Pancreas (tissue), 10 donors: Measurements from ENCODE around the gene TSPEAR. TPM values are rescaled to one million over a fixed set of nuclear protein-coding genes. Genes with fewer than 3 reads are reported as not detected.

Experiments used
- ATAC-seq, 4 donors: fragments of 200-7000 bp; cut with Tn5 transposase; one replicate each; pipeline versions ENCODE4 v1.8.0 to v1.9.1; 2020; ENCODE audit warnings: mild to moderate bottlenecking in 4 of 4, moderate library complexity in 4 of 4
- DNase-seq, 6 donors: peaks; one replicate each; pipeline ENCODE4 v3.0.0-alpha.2; 2020
- FAIRE-seq: peaks from 2 replicates; lab custom pipeline; 2012; peaks lifted over from hg19 to GRCh38; lab: Jason Lieb, UNC
- H3K27ac ChIP-seq, 4 donors: fragments of 200-600 bp; sonication (generic); 1 replicate in 3 of 4; 2 replicates in 1 of 4; pipeline versions ENCODE4 v1.5.0 to v1.8.0; 2020
- H3K27me3 ChIP-seq, 4 donors: fragments of 200-600 bp; one replicate each; pipeline ENCODE4 v1.8.0; 2021
- H3K36me3 ChIP-seq, 3 donors: fragments of 200-600 bp; sonication (generic) in 1 of 3; one replicate each; pipeline versions ENCODE4 v1.5.0 to v1.8.0; 2020 to 2021
- H3K4me1 ChIP-seq, 3 donors: fragments of 200-600 bp; one replicate each; pipeline ENCODE4 v1.8.0; 2021
- H3K4me3 ChIP-seq, 4 donors: fragments of 200-600 bp; sonication (generic) in 2 of 4; one replicate each; pipeline versions ENCODE4 v1.5.0 to v1.8.0; 2020 to 2021
- H3K9me3 ChIP-seq, 4 donors: fragments of 200-600 bp; one replicate each; pipeline ENCODE4 v1.8.0; 2021
- CTCF ChIP-seq, 4 donors: fragments of 200-600 bp; sonication (generic) in 3 of 4; IDR thresholded peaks; one replicate each; pipeline versions ENCODE4 v1.5.0 to v1.8.0; 2021; ENCODE audit warnings: antibody characterized with exemption in 4 of 4
- WGBS, 2 donors: extraction: QIAGEN DNeasy Blood & Tissue Kit; methylation state at CpG; one replicate each; pipeline ENCODE4 v1.1.7; 2013; 5-methylcytosine and 5-hydroxymethylcytosine counted together
- intact Hi-C, 3 donors: fragments of 100-400 bp; cut with DNase I; formaldehyde crosslinking; loops; one replicate each; pipeline versions ENCODE4 v1.11.1 to v1.14.2; 2022
- polyA plus RNA-seq, 2 donors: library from polyadenylated mRNA; stranded (reverse); fragments of 200-250 nt; gene quantifications; one replicate each; pipeline ENCODE4 v1.2.3, GENCODE V29; 2013
- total RNA-seq, 6 donors: library from RNA; stranded (reverse); fragmentation: NEBNext Ultra II Directional in 4 of 6; extraction: Animal tissue kit (Norgen Biotek cat#: 25700) in 4 of 6; gene quantifications; one replicate each; pipeline versions ENCODE4 v1.2.1 to v1.2.4, GENCODE V29; 2021 to 2023
- donor health status: healthy with polysubstance abuse.
- donor health status: DM: no; HTN: no; CAD: no; lungs with moderate emphysema.
- donor health status: DM: no; HTN: no; CAD: no.
- donor health status: control.
- donor health status: control.
- donor health status: Bipolar disorder and iron deficiency.
- donor health status: DM: yes; HTN: yes; CAD: no.
- donor health status: DM: no; HTN: no; CAD: no.
- donor health status: DM: no; HTN: no; CAD: no.
- donor health status: DM: yes; HTN: yes; CAD: no.

The TSPEAR gene
- total and polyA plus RNA-seq, 8 donors: 0.05 to 1.4 (median 0.25) TPM; not detected in 1

GRCh38 chr21:44535963-44536362 lies 175.4 kb downstream of the TSPEAR start:
- FAIRE-seq (no peak), DNase-seq (no peak), ATAC-seq (no peak)
- 48 to 54% methylated on average over 7 of the region's 7 CpGs for WGBS, 2 donors
- H3K4me1 ChIP-seq: no peaks in the 10 kb centered on the region
- no peaks in the 10 kb centered on the region for H3K27me3 ChIP-seq
- H3K9me3 ChIP-seq: no peaks in the 10 kb centered on the region
- H3K36me3 ChIP-seq: no peaks in the 10 kb centered on the region
- no peak overlapping the region for H3K4me3 ChIP-seq
- no peak overlapping the region for H3K27ac ChIP-seq
- no peak for TF ChIP-seq CTCF (IDR thresholded peaks at IDR 0.05)
- intact Hi-C loops: no loop called here

GRCh38 chr21:44534688-44535087 lies 176.7 kb downstream of the TSPEAR start:
- FAIRE-seq (no peak), ATAC-seq (no peak), DNase-seq (no peak)
- intact Hi-C loops: no loop called here
- Histone ChIP-seq H3K27ac (no peak overlapping the region), H3K36me3 (no peaks in the 10 kb centered on the region), H3K4me1 (no peaks in the 10 kb centered on the region), H3K4me3 (no peak overlapping the region), H3K9me3 (no peaks in the 10 kb centered on the region), H3K27me3 (no peaks in the 10 kb centered on the region)
- TF ChIP-seq CTCF (IDR thresholded peaks at IDR 0.05): no peak
- 89% methylated on average over 6 of the region's 6 CpGs for WGBS, 2 donors

GRCh38 chr21:44533891-44534627 lies 177.3 kb downstream of the TSPEAR start:
- no peak overlapping the region for H3K4me3 ChIP-seq
- H3K36me3 ChIP-seq: no peaks in the 10 kb centered on the region
- no peaks in the 10 kb centered on the region for H3K27me3 ChIP-seq
- intact Hi-C loops: no loop called here
- ATAC-seq (no peak), FAIRE-seq (no peak), DNase-seq (no peak)
- no peak overlapping the region for H3K27ac ChIP-seq
- no peaks in the 10 kb centered on the region for H3K9me3 ChIP-seq
- WGBS, 2 donors: 79 to 82% methylated on average over 13 to 19 of the region's 21 CpGs
- no peaks in the 10 kb centered on the region for H3K4me1 ChIP-seq
- TF ChIP-seq CTCF (IDR thresholded peaks at IDR 0.05): no peak

GRCh38 chr21:44533121-44533890 lies 178.1 kb downstream of the TSPEAR start:
- H3K27ac ChIP-seq: no peak overlapping the region
- DNase-seq (peak in 3 of 6 donors; percentile 8 to 72 (median 50)), FAIRE-seq (no peak)

More at GRCh38 chr21:44533121-44533890, 178.1 kb downstream of the TSPEAR start:
- TF ChIP-seq CTCF (IDR thresholded peaks at IDR 0.05): no peak
- H3K27me3 ChIP-seq: no peaks in the 10 kb centered on the region
- H3K4me3 ChIP-seq: no peak overlapping the region
- ATAC-seq: no peak
- H3K36me3 ChIP-seq: no peaks in the 10 kb centered on the region
- no peaks in the 10 kb centered on the region for H3K9me3 ChIP-seq
- H3K4me1 ChIP-seq: no peaks in the 10 kb centered on the region
- 77 to 88% methylated on average over 34 to 37 of the region's 37 CpGs for WGBS, 2 donors
- intact Hi-C loops: no loop called here
